Keratinocyte (primary cell): ENCODE results near the gene GPS1.

ENCODE experiments used
- EZH2 ChIP-seq: IDR thresholded peaks from one replicate; pipeline ENCODE4 v1.6.1; 2012; ENCODE audit warnings: inconsistent platforms, mild to moderate bottlenecking, low read length, moderate library complexity
- TF ChIP-seq, protein P1 (sequence below), 3 experiments: IDR thresholded peaks in 1 of 3; conservative IDR thresholded peaks in 1 of 3; optimal IDR thresholded peaks in 1 of 3; 2 replicates in 2 of 3; 3 replicates in 1 of 3; pipeline versions ENCODE3 to v1.5.1; 2011; ENCODE audit warnings: low read length in 3 of 3, mild to moderate bottlenecking in 3 of 3, moderate library complexity in 2 of 3, control low read depth in 1 of 3, inconsistent platforms in 1 of 3; ENCODE audit not compliant: insufficient read depth in 2 of 3; ENCODE audit errors: extremely low read depth in 1 of 3

- TF ChIP-seq, protein P1, sequence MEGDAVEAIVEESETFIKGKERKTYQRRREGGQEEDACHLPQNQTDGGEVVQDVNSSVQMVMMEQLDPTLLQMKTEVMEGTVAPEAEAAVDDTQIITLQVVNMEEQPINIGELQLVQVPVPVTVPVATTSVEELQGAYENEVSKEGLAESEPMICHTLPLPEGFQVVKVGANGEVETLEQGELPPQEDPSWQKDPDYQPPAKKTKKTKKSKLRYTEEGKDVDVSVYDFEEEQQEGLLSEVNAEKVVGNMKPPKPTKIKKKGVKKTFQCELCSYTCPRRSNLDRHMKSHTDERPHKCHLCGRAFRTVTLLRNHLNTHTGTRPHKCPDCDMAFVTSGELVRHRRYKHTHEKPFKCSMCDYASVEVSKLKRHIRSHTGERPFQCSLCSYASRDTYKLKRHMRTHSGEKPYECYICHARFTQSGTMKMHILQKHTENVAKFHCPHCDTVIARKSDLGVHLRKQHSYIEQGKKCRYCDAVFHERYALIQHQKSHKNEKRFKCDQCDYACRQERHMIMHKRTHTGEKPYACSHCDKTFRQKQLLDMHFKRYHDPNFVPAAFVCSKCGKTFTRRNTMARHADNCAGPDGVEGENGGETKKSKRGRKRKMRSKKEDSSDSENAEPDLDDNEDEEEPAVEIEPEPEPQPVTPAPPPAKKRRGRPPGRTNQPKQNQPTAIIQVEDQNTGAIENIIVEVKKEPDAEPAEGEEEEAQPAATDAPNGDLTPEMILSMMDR (optimal IDR thresholded peaks at IDR 0.05 in 1 of 3, IDR thresholded peaks at IDR 0.05 in 1 of 3, conservative IDR thresholded peaks at IDR 0.05 in 1 of 3; ENCODE audit: extremely low read depth in 1 of 3, insufficient read depth in 2 of 3, low read length in 3 of 3), result no peak
- TF ChIP-seq EZH2, result no peak
These were observed 7.7 kb downstream of the GPS1 start for GRCh38 chr17:82059272-82060000.
